Esophagus squamous epithelium (tissue), 5 donors: ENCODE measurements around the gene HUNK. TPM values are rescaled to one million over a fixed set of nuclear protein-coding genes. Genes with fewer than 3 reads are reported as not detected.

Experiments
- DNase-seq: peaks from one replicate; lab custom pipeline; 2025; lab: John Stamatoyannopoulos, UW
- H3K27ac ChIP-seq, 4 donors: fragments of 200-600 bp; sonication (generic); one replicate each; pipeline ENCODE4 v1.5.1; 2016 to 2019; ENCODE audit warnings: mild to moderate bottlenecking in 1 of 4
- H3K27me3 ChIP-seq, 4 donors: fragments of 200-600 bp; sonication (generic); 1 replicate in 3 of 4; 2 replicates in 1 of 4; pipeline versions ENCODE4 v1.5.1 to v1.6.0; 2017 to 2021; ENCODE audit warnings: antibody characterized with exemption in 1 of 4
- H3K36me3 ChIP-seq, 3 donors: fragments of 200-600 bp; sonication (generic); one replicate each; pipeline ENCODE4 v1.5.1; 2016 to 2019
- H3K4me1 ChIP-seq, 3 donors: fragments of 200-600 bp; sonication (generic); one replicate each; pipeline ENCODE4 v1.5.1; 2017 to 2019
- H3K4me3 ChIP-seq, 4 donors: fragments of 200-600 bp; sonication (generic); 1 replicate in 3 of 4; 2 replicates in 1 of 4; pipeline ENCODE4 v1.5.1; 2016 to 2019; ENCODE audit warnings: mild to moderate bottlenecking in 2 of 4, moderate library complexity in 1 of 4
- H3K9me3 ChIP-seq, 3 donors: fragments of 200-600 bp; sonication (generic); one replicate each; pipeline ENCODE4 v1.5.1; 2016 to 2019
- CTCF ChIP-seq, 6 experiments: fragments of 450-650 bp in 4 of 6; fragments of 200-600 bp in 2 of 6; sonication (generic) in 2 of 6; IDR thresholded peaks; one replicate each; pipeline ENCODE4 v1.5.1; 2016 to 2019; ENCODE audit warnings: antibody characterized with exemption in 6 of 6, mild to moderate bottlenecking in 4 of 6, moderate library complexity in 4 of 6
- POLR2A ChIP-seq, 4 donors: fragments of 450-650 bp; IDR thresholded peaks; one replicate each; pipeline ENCODE4 v1.6.1; 2017; ENCODE audit warnings: antibody characterized with exemption in 4 of 4, mild to moderate bottlenecking in 4 of 4, moderate library complexity in 3 of 4
- WGBS, 2 donors: methylation state at CpG; one replicate each; pipeline ENCODE4 v1.1.5; 2018; 5-methylcytosine and 5-hydroxymethylcytosine counted together
- intact Hi-C: fragments of 100-400 bp; cut with DNase I; formaldehyde crosslinking; loops from one replicate; pipeline ENCODE4 v1.15.0; 2022
- total RNA-seq, 4 donors: library from RNA; depleted of rRNA; stranded (reverse); fragments of >200 nt; gene quantifications; one replicate each; pipeline ENCODE4 v1.1.0, GENCODE V29; 2016
- donor health status: DM: yes; HTN: yes; CAD: no.

HUNK gene
- total RNA-seq, 4 donors from 2014 or later, result under 0.01 to 2.8 (median 0.42) TPM

DNA sequence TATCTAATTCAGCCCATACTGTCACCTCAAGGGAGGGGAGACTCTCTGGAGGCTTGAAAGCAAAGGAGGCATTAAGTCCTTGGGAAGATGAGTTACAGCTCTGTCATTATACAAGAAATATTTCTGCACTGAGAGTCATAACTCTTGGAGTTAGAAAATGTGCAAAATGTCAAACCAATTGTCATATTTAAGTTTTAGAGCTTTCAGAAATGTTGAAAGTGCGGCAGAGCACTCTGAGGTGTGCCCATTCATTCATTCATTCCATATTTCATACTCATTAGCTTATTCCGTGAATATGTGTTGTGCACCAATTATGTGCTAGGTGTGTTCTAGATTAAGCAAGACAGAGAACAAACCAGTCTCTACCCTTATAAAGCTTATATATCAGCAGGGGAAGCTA is 87.1 kb downstream of the HUNK start:
- H3K27ac ChIP-seq, result no peak overlapping the region
- no peak overlapping the region for H3K4me3 ChIP-seq
- H3K36me3 ChIP-seq, result no peaks in the 10 kb centered on the region
- H3K9me3 ChIP-seq, result no peaks in the 10 kb centered on the region
- WGBS, 2 donors, result 44 to 92% methylated on average over 2 of the region's 2 CpGs
- peaks cover 0 to 5% (median 0%) of the 10 kb centered on the region in 4 donors for H3K27me3 ChIP-seq
- TF ChIP-seq CTCF (IDR thresholded peaks at IDR 0.05), result no peak
- TF ChIP-seq POLR2A (IDR thresholded peaks at IDR 0.05), result no peak
- intact Hi-C loops, result no loop called here
- DNase-seq, result no peak
- no peaks in the 10 kb centered on the region for H3K4me1 ChIP-seq

GRCh38 chr21:31961027-31961426 is 88.2 kb downstream of the HUNK start:
- 90 to 92% methylated on average over 3 of the region's 3 CpGs for WGBS, 2 donors
- peaks cover 0 to 5% (median 0%) of the 10 kb centered on the region in 4 donors for H3K27me3 ChIP-seq
- H3K36me3 ChIP-seq, result no peaks in the 10 kb centered on the region
- no peak for DNase-seq
- no peak overlapping the region for H3K27ac ChIP-seq
- intact Hi-C loops, result no loop called here
- no peak overlapping the region for H3K4me3 ChIP-seq
- H3K4me1 ChIP-seq, result no peaks in the 10 kb centered on the region
- TF ChIP-seq CTCF (IDR thresholded peaks at IDR 0.05) (no peak), POLR2A (IDR thresholded peaks at IDR 0.05) (no peak)
- no peaks in the 10 kb centered on the region for H3K9me3 ChIP-seq

- 91 to 100% methylated on average over 1 of the region's 1 CpG for WGBS, 2 donors
- H3K36me3 ChIP-seq, result no peaks in the 10 kb centered on the region
- H3K9me3 ChIP-seq, result no peaks in the 10 kb centered on the region
- no peak for DNase-seq
- H3K4me1 ChIP-seq, result no peaks in the 10 kb centered on the region
- H3K27me3 ChIP-seq, result peaks cover 0 to 5% (median 0%) of the 10 kb centered on the region in 4 donors
- TF ChIP-seq POLR2A (IDR thresholded peaks at IDR 0.05), result no peak
- no peak for TF ChIP-seq CTCF (IDR thresholded peaks at IDR 0.05)
- H3K4me3 ChIP-seq, result no peak overlapping the region
- no peak overlapping the region for H3K27ac ChIP-seq
- intact Hi-C loops, result no loop called here
These were observed 88.9 kb downstream of the HUNK start for GRCh38 chr21:31961704-31962103.

DNA sequence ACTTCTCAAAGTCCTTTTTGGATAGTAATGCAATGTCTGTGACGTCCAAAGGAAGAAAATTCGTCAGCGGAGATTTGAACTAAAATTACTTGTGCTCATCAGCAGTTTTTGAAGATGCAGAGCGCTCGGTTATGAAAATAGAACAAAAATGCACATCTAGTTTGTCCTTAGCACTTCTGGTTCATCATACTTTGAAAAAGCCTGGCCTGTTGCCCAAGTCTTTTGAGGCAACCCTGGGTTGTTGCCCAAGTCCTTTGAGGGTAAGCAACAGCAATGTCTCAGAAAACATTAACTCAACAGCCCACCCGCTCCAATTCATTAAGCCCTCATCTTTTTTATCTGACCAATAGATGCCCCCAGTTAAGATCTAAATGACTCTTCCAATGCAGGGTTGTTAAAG is 91.9 kb downstream of the HUNK start:
- no peaks in the 10 kb centered on the region for H3K4me1 ChIP-seq
- DNase-seq, result no peak
- no peaks in the 10 kb centered on the region for H3K9me3 ChIP-seq
- no peaks in the 10 kb centered on the region for H3K27me3 ChIP-seq
- H3K27ac ChIP-seq, result no peak overlapping the region
- 82 to 91% methylated on average over 6 of the region's 6 CpGs for WGBS, 2 donors
- TF ChIP-seq CTCF (IDR thresholded peaks at IDR 0.05) (no peak), POLR2A (IDR thresholded peaks at IDR 0.05) (no peak)
- H3K36me3 ChIP-seq, result no peaks in the 10 kb centered on the region
- no peak overlapping the region for H3K4me3 ChIP-seq
- intact Hi-C loops, result no loop called here

DNA sequence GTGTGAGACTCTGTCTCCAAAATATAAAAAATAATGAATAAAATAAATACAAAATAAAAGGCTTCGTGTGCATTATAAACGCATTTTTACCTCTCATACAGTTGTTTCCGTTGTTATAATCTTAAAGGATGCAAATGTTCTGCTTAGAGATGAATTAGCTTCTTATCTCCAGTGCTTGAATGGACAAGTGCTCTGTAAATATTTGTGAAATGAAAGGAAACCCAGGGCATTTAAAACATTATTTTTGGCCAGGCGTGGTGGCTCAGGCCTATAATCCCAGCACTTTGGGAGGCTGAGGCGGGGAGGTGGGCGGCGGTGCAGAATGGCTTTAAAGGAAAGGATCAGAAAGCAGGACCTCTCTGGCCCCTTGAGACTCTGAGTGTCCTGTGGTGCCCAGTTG is 94.5 kb downstream of the HUNK start:
- Histone ChIP-seq H3K36me3 (no peaks in the 10 kb centered on the region), H3K4me3 (no peak overlapping the region), H3K9me3 (no peaks in the 10 kb centered on the region), H3K4me1 (no peaks in the 10 kb centered on the region), H3K27ac (no peak overlapping the region), H3K27me3 (no peaks in the 10 kb centered on the region)
- TF ChIP-seq POLR2A (IDR thresholded peaks at IDR 0.05) (no peak), CTCF (IDR thresholded peaks at IDR 0.05) (no peak)
- WGBS, 2 donors, result 71 to 84% methylated on average over 7 of the region's 7 CpGs
- intact Hi-C loops, result no loop called here
- DNase-seq, result no peak
